ES-I3 (cell line): ENCODE data around the gene FBXO42.
"Not testable (repeated sequence)": the region's sequence is repeated elsewhere in the genome, so short reads cannot be mapped to it uniquely, and the experiment has no call there.

ENCODE experiments used
- H3K36me3 ChIP-seq: 2 replicates; pipeline ENCODE4 v1.6.1; 2013; ENCODE audit warnings: mild to moderate bottlenecking, low read length, control low read depth, moderate library complexity; ENCODE audit not compliant: insufficient read depth
- H3K4me1 ChIP-seq: 2 replicates; pipeline ENCODE4 v1.6.1; 2013; ENCODE audit warnings: mild to moderate bottlenecking, control low read depth, low read length; ENCODE audit not compliant: insufficient read depth
- H3K9ac ChIP-seq: 2 replicates; pipeline ENCODE4 v1.6.1; 2013; ENCODE audit warnings: low read depth, mild to moderate bottlenecking, low read length, moderate library complexity
- H3K9me3 ChIP-seq: 2 replicates; pipeline ENCODE4 v1.6.1; 2013; ENCODE audit warnings: mild to moderate bottlenecking, low read length, moderate library complexity; ENCODE audit not compliant: control insufficient read depth, insufficient read depth

Gene FBXO42

DNA sequence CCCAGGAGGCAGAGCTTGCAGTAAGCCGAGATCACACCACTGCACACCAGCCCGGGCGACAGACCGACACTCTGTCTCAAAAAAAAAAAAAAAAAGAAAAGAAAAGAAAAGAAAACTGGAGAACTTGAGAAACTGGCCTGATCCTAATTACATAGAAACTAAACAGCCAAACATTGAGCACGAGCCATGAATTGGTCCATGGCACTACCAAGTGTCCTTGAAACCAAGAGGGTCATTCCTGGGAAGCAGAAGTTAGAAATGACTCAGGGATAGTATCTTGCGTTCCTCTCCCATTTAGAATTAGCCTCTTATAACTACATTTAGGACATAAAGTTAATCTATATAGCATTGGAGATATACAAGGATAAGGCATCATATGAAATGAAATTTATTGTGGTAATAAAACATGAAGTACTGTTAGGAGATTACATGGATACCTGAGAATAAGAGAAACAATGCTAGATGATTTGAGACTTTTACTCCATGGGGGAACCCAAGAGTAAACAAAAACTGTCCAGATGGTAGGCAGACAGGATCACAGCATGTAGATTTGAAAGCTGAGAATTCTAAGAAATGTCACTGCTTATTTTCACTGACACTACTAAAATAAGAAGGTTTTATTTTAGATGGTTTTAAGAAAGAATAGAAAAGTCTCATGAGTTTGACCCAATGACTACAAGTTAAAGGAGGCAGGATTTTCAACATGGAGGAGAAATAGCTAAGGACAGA lies 75.8 kb downstream of the FBXO42 start:
- Histone ChIP-seq H3K9me3 (no peaks in the 10 kb centered on the region), H3K4me1 (no peaks in the 10 kb centered on the region), H3K9ac (no peak overlapping the region), H3K36me3 (no peaks in the 10 kb centered on the region)

DNA sequence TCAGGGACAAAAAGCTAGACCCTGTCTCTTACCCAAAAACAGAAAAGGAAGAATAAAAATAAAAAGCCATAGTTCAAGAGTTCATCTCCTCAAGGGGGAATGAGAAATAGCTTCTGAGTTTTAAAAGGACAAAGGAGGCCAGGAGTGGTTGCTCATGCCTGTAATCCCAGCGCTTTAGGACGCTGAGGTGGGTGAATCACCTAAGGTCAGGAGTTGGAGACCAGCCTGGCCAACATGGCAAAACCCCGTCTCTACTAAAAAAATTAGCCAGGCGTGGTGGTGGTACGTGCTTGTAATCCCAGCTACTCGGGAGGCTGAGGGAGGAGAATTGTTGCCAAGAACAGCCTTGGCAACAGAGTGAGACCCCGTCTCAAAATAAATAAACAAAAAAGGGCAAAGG lies 76.7 kb downstream of the FBXO42 start:
- no peaks in the 10 kb centered on the region for H3K9me3 ChIP-seq
- H3K4me1 ChIP-seq = 0 out of 2 replicates have a peak, but pooled peaks cover 4% of the 10 kb centered on the region
- H3K9ac ChIP-seq = no peak overlapping the region
- no peaks in the 10 kb centered on the region for H3K36me3 ChIP-seq

DNA sequence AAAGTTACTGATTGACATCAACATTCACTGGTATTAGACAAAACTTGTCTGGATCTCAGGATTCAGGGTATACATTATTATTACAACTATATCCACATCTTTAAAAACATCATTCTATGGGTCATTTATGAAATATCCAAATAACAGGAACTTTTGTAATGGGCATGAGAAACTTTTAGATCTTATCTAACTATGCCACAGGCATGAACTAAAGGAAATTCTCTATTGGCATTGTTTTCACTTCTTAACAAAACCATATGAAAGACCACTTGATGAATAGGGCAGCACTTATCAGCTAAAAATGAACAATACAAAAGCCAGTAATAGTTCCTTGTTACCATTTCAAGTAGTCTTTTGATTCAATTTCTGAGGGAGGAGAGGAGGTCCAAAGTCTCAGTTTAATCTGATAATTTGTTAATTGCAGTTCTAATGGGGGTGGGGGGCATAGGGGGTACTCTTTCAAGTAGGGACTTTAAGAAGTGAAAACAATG lies 84.5 kb downstream of the FBXO42 start:
- H3K36me3 ChIP-seq = no peaks in the 10 kb centered on the region
- H3K4me1 ChIP-seq = peaks cover 15% of the 10 kb centered on the region; the same call in 1 of the 2 replicates

DNA sequence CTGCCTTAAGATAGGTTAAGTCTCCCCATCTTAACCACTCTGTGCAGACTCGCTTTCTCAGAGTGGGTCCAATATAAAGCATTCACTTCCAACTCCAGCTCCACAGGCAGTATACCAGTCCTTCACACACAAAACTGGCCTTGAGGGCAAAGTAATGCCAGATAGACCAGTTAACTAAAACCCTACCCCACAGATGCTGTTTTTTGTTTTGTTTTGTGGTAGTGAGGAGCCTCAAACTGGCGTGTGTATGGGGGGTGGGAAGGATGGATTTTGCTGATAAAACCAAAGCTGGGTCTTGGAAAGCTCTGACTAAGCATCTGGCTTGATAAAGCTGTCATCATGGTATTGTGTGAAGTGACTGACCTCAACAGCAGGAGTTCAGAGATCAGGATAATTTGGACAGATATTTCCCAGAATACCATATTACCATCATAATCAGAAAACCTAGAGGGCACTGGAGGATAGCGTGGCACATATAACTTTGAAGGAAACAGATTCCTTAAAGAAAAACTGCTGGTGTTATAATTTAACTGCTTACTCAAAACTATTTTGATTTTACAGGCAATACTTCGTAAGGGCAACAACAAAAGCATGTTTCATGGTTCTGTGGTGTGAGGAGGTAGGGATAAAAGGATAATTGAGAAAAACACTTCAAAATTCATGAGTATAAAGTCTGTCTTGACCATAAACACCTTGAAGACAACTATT lies 85.7 kb downstream of the FBXO42 start:
- Histone ChIP-seq H3K4me1 (peaks cover 15% of the 10 kb centered on the region; the same call in 1 of the 2 replicates), H3K9me3 (no peaks in the 10 kb centered on the region), H3K9ac (no peak overlapping the region), H3K36me3 (no peaks in the 10 kb centered on the region)

More for the DNA sequence above, 84.5 kb downstream of the FBXO42 start:
- no peak overlapping the region for H3K9ac ChIP-seq
- H3K9me3 ChIP-seq = no peaks in the 10 kb centered on the region

DNA sequence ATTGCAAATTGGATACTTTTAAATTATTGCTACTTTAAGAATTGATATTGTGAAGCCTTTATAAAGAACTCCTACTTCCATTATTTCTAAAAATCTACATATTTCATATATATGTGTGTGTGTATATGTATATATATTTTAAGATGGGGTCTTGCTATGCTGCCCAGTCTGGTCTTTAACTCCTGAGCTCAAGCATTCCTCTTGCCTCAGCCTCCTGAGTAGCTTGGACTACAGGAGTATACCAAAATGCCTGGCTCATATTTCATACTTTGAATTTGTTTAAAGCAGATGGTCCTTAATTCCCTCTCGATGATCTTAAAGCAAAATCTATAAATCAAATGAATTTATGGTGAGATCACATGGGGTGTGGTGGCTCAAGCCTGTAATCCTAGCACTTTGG lies 90.2 kb downstream of the FBXO42 start:
- H3K36me3 ChIP-seq = no peaks in the 10 kb centered on the region
- H3K9ac ChIP-seq = no peak overlapping the region

DNA sequence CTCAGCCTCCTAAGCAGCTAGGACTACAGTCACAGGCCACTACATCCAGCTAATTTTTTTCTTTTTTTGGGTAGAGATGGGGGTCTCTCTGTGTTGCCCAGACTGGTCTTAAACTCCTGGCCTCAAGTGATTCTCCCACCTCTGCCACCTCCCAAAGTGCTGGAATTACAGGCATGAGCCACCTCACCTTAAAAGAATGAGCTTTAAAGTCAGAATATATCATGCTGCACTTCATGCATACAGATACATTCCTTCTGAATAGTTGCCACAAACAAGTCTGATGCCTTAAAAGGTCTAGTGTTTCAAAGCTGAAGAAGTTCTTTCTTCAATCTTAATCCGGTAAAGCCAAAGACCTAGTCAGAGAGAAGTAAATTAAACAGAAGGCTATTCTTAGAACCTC lies 91.5 kb downstream of the FBXO42 start:
- Histone ChIP-seq H3K9me3 (no peaks in the 10 kb centered on the region), H3K4me1 (peaks cover 18% of the 10 kb centered on the region), H3K9ac (no peak overlapping the region), H3K36me3 (no peaks in the 10 kb centered on the region)

More for the DNA sequence above, 90.2 kb downstream of the FBXO42 start:
- Histone ChIP-seq H3K4me1 (peaks cover 18% of the 10 kb centered on the region), H3K9me3 (no peaks in the 10 kb centered on the region)

DNA sequence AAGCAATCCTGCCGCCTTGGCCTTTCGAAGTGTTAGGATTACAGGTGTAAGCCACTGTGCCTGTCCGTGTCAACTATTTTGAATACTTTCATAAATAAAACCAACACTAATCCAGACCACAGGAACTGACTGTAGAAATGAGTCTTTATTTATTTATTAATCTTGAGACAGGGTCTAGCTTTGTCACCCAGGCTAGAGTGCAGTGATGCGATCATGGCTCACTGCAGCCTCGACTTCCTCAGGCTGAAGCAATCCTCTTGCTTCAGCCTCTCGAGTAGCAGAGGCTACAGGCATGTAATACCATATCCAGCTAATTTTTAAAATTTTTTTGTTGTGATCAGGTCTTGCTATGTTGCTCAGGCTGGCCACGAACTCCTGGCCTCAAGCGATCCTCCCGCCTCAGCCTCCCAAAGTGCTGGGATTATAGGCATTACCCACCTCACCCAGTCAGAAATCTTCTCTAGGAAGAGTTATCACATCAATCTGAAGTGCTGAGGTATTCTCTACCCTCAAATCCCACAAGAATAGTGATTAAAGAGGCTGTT lies 93.6 kb downstream of the FBXO42 start:
- Histone ChIP-seq H3K9ac (no peak overlapping the region), H3K9me3 (no peaks in the 10 kb centered on the region), H3K36me3 (peaks cover 2% of the 10 kb centered on the region; the same call in 1 of the 2 replicates), H3K4me1 (peaks cover 18% of the 10 kb centered on the region)

DNA sequence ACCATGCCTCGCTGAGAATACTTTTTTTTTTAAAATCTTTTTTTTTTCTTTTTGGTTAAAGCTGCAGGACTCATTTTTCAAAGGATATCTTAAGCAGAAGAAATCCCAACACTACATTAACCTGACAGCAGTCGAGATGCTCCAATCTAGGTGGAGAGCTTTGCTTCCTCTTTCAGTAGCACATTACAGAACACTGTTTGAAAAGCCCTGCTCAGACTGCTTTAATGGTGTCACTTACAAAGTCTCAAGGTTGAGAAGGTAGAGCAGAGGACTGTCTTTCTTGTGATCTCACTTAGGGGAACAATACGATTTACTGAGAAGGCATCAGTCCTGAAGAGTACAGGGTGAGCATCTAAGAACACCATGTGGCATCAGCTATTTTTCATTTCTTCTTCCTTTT lies 94.3 kb downstream of the FBXO42 start:
- Histone ChIP-seq H3K36me3 (peaks cover 3% of the 10 kb centered on the region; the same call in 1 of the 2 replicates), H3K4me1 (peaks cover 18% of the 10 kb centered on the region)

DNA sequence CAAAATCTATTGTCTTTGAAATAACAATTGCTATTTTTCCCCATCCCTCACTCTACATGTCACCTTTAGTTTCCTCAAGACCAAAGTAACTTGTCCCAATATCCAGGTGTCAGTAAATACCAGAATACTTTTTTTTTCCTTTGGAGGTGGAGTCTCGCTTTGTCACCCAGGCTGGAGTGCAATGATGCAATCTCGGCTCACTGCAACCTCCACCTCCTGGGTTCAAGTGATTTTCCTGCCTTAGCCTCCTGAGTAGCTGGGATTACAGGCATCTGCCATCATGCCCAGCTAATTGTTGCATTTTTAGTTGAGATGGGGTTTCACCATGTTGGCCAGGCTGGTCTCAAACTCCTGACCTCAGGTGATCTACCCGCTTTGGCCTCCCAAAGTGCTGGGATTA lies 94.7 kb downstream of the FBXO42 start:
- not testable (repeated sequence) for H3K36me3 ChIP-seq, H3K9ac ChIP-seq, H3K9me3 ChIP-seq
- peaks cover 18% of the 10 kb centered on the region for H3K4me1 ChIP-seq

More for the DNA sequence above, 94.3 kb downstream of the FBXO42 start:
- Histone ChIP-seq H3K9me3 (no peaks in the 10 kb centered on the region), H3K9ac (no peak overlapping the region)

DNA sequence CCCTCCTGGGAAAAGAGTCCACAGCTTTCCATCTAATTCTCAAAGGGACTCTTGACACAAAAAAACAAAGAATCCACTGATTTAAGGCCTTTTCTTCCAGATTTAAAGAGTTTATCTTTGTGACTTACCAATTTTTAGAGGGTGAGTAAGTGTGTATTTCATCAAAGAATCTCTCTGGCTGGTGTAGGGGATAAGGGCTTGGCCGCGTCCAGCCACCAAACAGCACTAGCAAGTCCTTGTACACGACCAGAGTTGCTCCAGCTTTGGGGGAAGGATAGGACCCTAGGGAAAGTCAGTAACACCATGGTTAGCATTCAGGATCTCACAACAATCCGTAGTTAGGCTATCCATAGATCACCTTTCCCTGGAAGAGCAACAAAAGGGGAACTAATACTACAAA lies 95.8 kb downstream of the FBXO42 start:
- H3K4me1 ChIP-seq = peaks cover 17% of the 10 kb centered on the region
- no peaks in the 10 kb centered on the region for H3K9me3 ChIP-seq
- H3K9ac ChIP-seq = no peak overlapping the region
- peaks cover 3% of the 10 kb centered on the region; the same call in 1 of the 2 replicates for H3K36me3 ChIP-seq

DNA sequence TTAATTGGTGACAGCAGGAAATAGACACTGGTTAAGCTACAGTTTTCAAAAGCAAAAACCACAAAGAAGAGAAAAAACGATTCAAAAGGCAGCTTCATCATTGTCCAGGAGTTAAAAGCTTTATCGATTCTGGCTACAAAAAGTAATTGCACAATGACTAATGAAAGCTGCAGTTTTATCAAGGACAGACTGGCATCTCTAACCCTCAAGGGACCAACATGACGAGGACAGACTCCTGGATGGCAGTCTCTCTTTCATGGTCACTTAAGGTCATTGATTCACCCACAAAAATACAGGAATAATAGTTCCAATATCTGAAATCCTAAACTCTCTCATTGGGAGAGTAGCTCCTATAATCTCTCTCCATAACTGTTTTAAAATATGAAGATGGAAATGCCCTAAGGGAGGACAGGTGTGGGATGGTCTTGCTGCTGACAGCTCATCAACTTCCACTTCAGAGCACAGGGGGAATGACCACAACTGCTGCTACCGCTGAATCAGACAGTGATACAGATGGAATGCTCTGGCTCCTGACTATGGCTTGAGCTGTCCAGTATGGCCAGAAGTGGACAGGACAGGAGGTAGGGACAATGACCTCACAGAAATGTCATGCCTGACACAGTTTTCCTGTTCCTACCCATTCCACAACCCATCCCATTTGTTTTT lies 97.9 kb downstream of the FBXO42 start:
- peaks cover 7% of the 10 kb centered on the region for H3K4me1 ChIP-seq
- no peaks in the 10 kb centered on the region for H3K9me3 ChIP-seq
- peaks cover 3% of the 10 kb centered on the region; the same call in 1 of the 2 replicates for H3K36me3 ChIP-seq
- H3K9ac ChIP-seq = no peak overlapping the region

DNA sequence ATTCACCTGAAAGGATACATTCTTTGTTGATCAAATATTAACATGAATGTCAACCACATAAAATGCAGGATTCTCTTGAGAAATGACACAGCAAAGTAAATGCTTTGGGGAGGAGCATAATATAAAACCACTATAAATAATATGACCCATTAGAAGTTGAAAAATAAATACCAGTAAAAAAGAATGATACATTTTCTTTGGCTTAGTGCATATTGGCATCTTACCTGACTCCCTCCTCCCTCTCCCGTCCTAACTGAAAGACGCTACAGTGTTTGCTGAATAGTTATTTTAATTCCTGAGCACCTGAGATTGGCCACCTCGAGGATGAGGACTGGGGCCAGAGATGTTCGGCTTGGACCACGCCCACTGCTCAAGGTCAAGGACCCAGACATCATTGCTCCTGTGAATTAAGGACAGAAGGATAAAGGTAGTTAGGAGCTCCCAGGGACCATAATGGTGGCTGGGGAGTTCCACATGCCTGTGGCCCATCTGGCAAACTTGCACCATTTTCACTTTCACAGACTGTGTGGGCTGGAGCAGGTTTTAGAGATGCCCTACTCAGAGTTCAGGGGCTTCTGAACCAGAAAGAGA lies 98.9 kb downstream of the FBXO42 start:
- Histone ChIP-seq H3K9me3 (no peaks in the 10 kb centered on the region), H3K4me1 (peaks cover 5% of the 10 kb centered on the region), H3K9ac (no peak overlapping the region), H3K36me3 (peaks cover 3% of the 10 kb centered on the region; the same call in 1 of the 2 replicates)

DNA sequence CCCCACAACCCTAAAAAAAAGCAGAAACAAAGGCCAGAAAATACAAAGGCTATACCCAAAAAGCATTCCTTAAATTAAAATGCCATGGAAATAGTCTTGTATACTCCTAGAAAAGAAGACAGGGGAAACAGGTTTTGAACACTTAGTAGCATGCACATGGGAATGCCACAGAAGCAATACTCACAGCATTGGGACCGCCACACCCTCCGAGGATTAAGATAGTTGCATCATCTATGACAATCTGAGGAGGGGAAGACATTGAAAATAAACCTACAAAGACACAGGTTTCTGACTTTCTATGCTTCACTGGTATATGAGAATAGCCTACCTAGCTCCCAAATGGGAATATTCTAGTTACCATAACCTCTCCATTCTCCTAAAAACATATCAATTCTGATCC lies 99.4 kb downstream of the FBXO42 start:
- Histone ChIP-seq H3K9ac (no peak overlapping the region), H3K36me3 (peaks cover 3% of the 10 kb centered on the region; the same call in 1 of the 2 replicates), H3K4me1 (peaks cover 2% of the 10 kb centered on the region; the same call in 1 of the 2 replicates), H3K9me3 (no peaks in the 10 kb centered on the region)

DNA sequence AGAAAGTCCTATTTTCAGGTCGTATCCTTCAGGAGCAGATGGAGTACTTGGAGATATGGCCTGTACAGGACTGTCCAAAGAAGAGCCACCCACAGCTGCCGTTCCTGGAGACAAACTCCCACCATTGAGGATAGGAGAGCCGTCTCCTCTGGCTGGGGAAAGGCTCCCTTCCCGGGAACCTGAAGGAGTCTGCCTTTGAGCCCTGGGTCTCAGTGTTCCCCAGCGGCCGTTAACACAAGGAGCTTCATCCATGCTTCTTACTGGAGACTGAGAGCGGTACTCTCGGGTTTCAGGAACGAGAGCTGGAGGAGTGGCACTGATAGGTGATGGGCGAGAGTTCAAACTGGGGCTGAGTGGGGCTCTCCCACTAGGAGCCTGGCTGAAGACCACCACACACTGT lies 100.9 kb downstream of the FBXO42 start:
- no peaks in the 10 kb centered on the region for H3K9me3 ChIP-seq
- H3K9ac ChIP-seq = no peak overlapping the region
- H3K4me1 ChIP-seq = no peaks in the 10 kb centered on the region
- H3K36me3 ChIP-seq = peaks cover 3% of the 10 kb centered on the region; the same call in 1 of the 2 replicates
